H9 (cell line): ENCODE data around the gene ZNF280D. TPM values are rescaled to one million over a fixed set of nuclear protein-coding genes. Genes with fewer than 3 reads are reported as not detected.

Source experiments
- DNase-seq: peaks from one replicate; pipeline ENCODE4 v3.0.0-alpha.2; 2017
- H2AFZ ChIP-seq: one replicate; pipeline ENCODE4 v1.6.1; 2013; ENCODE audit warnings: mild to moderate bottlenecking, low read length, control low read depth, moderate library complexity
- H2AK5ac ChIP-seq: 2 replicates; pipeline ENCODE4 v1.6.1; 2013; ENCODE audit warnings: low read length, control low read depth, mixed read lengths; ENCODE audit not compliant: insufficient read length
- H2BK120ac ChIP-seq: one replicate; pipeline ENCODE4 v1.6.1; 2013; ENCODE audit warnings: low read depth, mild to moderate bottlenecking, low read length, control low read depth, inconsistent platforms; ENCODE audit not compliant: poor library complexity, severe bottlenecking
- H2BK12ac ChIP-seq: 2 replicates; pipeline ENCODE4 v1.6.1; 2013; ENCODE audit warnings: low read length, control low read depth, mixed read lengths, low read depth; ENCODE audit not compliant: insufficient read length
- H2BK15ac ChIP-seq: 2 replicates; pipeline ENCODE4 v1.6.1; 2013; ENCODE audit warnings: low read depth, low read length, control low read depth
- H2BK20ac ChIP-seq: one replicate; pipeline ENCODE4 v1.6.1; 2013; ENCODE audit warnings: low read depth, mild to moderate bottlenecking, low read length, control low read depth, inconsistent platforms; ENCODE audit not compliant: poor library complexity, severe bottlenecking
- H2BK5ac ChIP-seq: 2 replicates; pipeline ENCODE4 v1.6.1; 2013; ENCODE audit warnings: low read length, control low read depth, mixed read lengths; ENCODE audit not compliant: insufficient read length
- H3K14ac ChIP-seq: 2 replicates; pipeline ENCODE4 v1.6.1; 2013; ENCODE audit warnings: low read length, control low read depth; ENCODE audit not compliant: insufficient read depth
- H3K18ac ChIP-seq: 2 replicates; pipeline ENCODE4 v1.6.1; 2013; ENCODE audit warnings: low read depth, mild to moderate bottlenecking, mixed read lengths, low read length, control low read depth; ENCODE audit not compliant: insufficient read length
- H3K23ac ChIP-seq: 2 replicates; pipeline ENCODE4 v1.6.1; 2013; ENCODE audit warnings: low read length, control low read depth, mixed read lengths, low read depth; ENCODE audit not compliant: insufficient read length
- H3K23me2 ChIP-seq: 2 replicates; pipeline ENCODE4 v1.6.1; 2013; ENCODE audit warnings: low read depth, mild to moderate bottlenecking, mixed read lengths, low read length, control low read depth; ENCODE audit not compliant: insufficient read length, poor library complexity, severe bottlenecking
- H3K27ac ChIP-seq: 2 replicates; pipeline ENCODE4 v1.5.1; 2013; ENCODE audit warnings: low read length, control low read depth, mixed read lengths, low read depth; ENCODE audit not compliant: insufficient read length
- H3K27me3 ChIP-seq: 2 replicates; pipeline ENCODE4 v1.6.1; 2013; ENCODE audit warnings: low read length, control low read depth, inconsistent platforms; ENCODE audit not compliant: insufficient read depth
- H3K4ac ChIP-seq: 2 replicates; pipeline ENCODE4 v1.6.1; 2013; ENCODE audit warnings: low read depth, mild to moderate bottlenecking, control low read depth, inconsistent platforms, low read length, moderate library complexity
- H3K4me1 ChIP-seq: 2 replicates; pipeline ENCODE4 v1.6.1; 2013; ENCODE audit warnings: low read length, control low read depth, inconsistent platforms; ENCODE audit not compliant: insufficient read depth
- H3K4me2 ChIP-seq: 2 replicates; pipeline ENCODE4 v1.6.1; 2013; ENCODE audit warnings: low read length, control low read depth, mixed read lengths; ENCODE audit not compliant: insufficient read length, insufficient read depth
- H3K56ac ChIP-seq: 2 replicates; pipeline ENCODE4 v1.6.1; 2013; ENCODE audit warnings: low read depth, mild to moderate bottlenecking, mixed read lengths, low read length, control low read depth; ENCODE audit not compliant: insufficient read length
- H3K79me1 ChIP-seq: 2 replicates; pipeline ENCODE4 v1.6.1; 2013; ENCODE audit warnings: low read depth, mild to moderate bottlenecking, moderate library complexity, low read length, control low read depth, inconsistent platforms; ENCODE audit not compliant: insufficient read depth, poor library complexity, severe bottlenecking
- H3K79me2 ChIP-seq: 2 replicates; pipeline ENCODE4 v1.6.1; 2013; ENCODE audit warnings: low read length, control low read depth, inconsistent platforms; ENCODE audit not compliant: insufficient read depth
- H3K9ac ChIP-seq: 2 replicates; pipeline ENCODE4 v1.6.1; 2013; ENCODE audit warnings: low read length, control low read depth, mixed read lengths; ENCODE audit not compliant: insufficient read length; ENCODE audit errors: extremely low read depth
- H3K9me3 ChIP-seq: one replicate; pipeline ENCODE4 v1.6.1; 2013; ENCODE audit warnings: low read depth, low read length, inconsistent platforms; ENCODE audit not compliant: control insufficient read depth
- H3T11ph ChIP-seq: one replicate; pipeline ENCODE4 v1.6.1; 2013; ENCODE audit warnings: mild to moderate bottlenecking, low read length, control low read depth, inconsistent platforms
- H4K20me1 ChIP-seq: one replicate; pipeline ENCODE4 v1.6.1; 2013; ENCODE audit not compliant: control insufficient read depth, insufficient read length, insufficient read depth
- H4K5ac ChIP-seq: 2 replicates; pipeline ENCODE4 v1.6.1; 2013; ENCODE audit warnings: low read depth, mild to moderate bottlenecking, mixed read lengths, low read length, control low read depth; ENCODE audit not compliant: insufficient read length
- H4K8ac ChIP-seq: replicated peaks from 2 replicates; pipeline ENCODE4 v1.6.1; 2013; ENCODE audit warnings: low read length, control low read depth, mixed read lengths, low read depth; ENCODE audit not compliant: insufficient read length
- H4K91ac ChIP-seq: 2 replicates; pipeline ENCODE4 v1.6.1; 2013; ENCODE audit warnings: low read depth, mild to moderate bottlenecking, moderate library complexity, mixed read lengths, low read length, control low read depth; ENCODE audit not compliant: insufficient read length
- H3K27ac Mint-ChIP-seq, 3 experiments: 2 replicates in 2 of 3; 3 replicates in 1 of 3; pipeline ENCODE4 v1.8.0; 2020 to 2021; ENCODE audit warnings: mixed read lengths in 3 of 3, mild to moderate bottlenecking in 1 of 3, moderate library complexity in 1 of 3
- H3K27me3 Mint-ChIP-seq: 2 replicates; pipeline ENCODE4 v1.8.0; 2021; ENCODE audit warnings: low read depth, mild to moderate bottlenecking, moderate library complexity, mixed read lengths
- H3K36me3 Mint-ChIP-seq, 3 experiments: 2 replicates in 2 of 3; 3 replicates in 1 of 3; pipeline ENCODE4 v1.8.0; 2020 to 2021; ENCODE audit warnings: low read depth in 3 of 3, mixed read lengths in 3 of 3; ENCODE audit not compliant: insufficient read depth in 1 of 3
- H3K4me1 Mint-ChIP-seq, 2 experiments: 2 replicates each; pipeline ENCODE4 v1.8.0; 2020; ENCODE audit warnings: mixed read lengths in 2 of 2
- H3K4me3 Mint-ChIP-seq, 2 experiments: 2 replicates in 1 of 2; 3 replicates in 1 of 2; pipeline ENCODE4 v1.8.0; 2020 to 2021; ENCODE audit warnings: mild to moderate bottlenecking in 2 of 2, mixed read lengths in 2 of 2, moderate library complexity in 1 of 2
- H3K9me3 Mint-ChIP-seq, 2 experiments: 2 replicates in 1 of 2; 3 replicates in 1 of 2; pipeline ENCODE4 v1.8.0; 2020; ENCODE audit warnings: mild to moderate bottlenecking in 2 of 2, mixed read lengths in 2 of 2, moderate library complexity in 1 of 2
- CTCF ChIP-seq: fragments of 200-600 bp; sonication (generic); conservative IDR thresholded peaks from 3 replicates; pipeline ENCODE4 v1.8.0; 2021; ENCODE audit warnings: antibody characterized with exemption, mild to moderate bottlenecking
- WGBS: extraction: QIAGEN DNeasy Blood & Tissue Kit; methylation state at CpG from one replicate; pipeline ENCODE4 v1.1.7; 2013; ENCODE audit warnings: missing lambda C conversion rate, low lambda C conversion rate, mixed read lengths; ENCODE audit not compliant: insufficient read length; ENCODE audit errors: extremely low coverage; 5-methylcytosine and 5-hydroxymethylcytosine counted together
- total RNA-seq: library from RNA; stranded (reverse); gene quantifications from 2 replicates; pipeline ENCODE4 v1.2.1, GENCODE V29; 2021

ZNF280D gene
- total RNA-seq, 1 experiment from 2014 or later = 5.7 TPM

- Histone ChIP-seq H3K23me2 (no peaks in the 10 kb centered on the region), H3T11ph (no peak overlapping the region), H4K20me1 (no peaks in the 10 kb centered on the region), H2BK5ac (no peak overlapping the region), H3K79me2 (no peaks in the 10 kb centered on the region), H2BK120ac (no peak overlapping the region), H3K14ac (no peak overlapping the region), H4K5ac (no peak overlapping the region), H3K56ac (no peak overlapping the region), H2BK15ac (no peak overlapping the region), H4K91ac (no peak overlapping the region), H4K8ac (no peak overlapping the region), H3K4ac (no peak overlapping the region), H3K27me3 (no peaks in the 10 kb centered on the region), H3K9me3 (peaks cover 6% of the 10 kb centered on the region), H3K79me1 (no peaks in the 10 kb centered on the region), H3K4me1 (peaks cover 5% of the 10 kb centered on the region; the same call in 1 of the 2 replicates), H3K18ac (no peak overlapping the region), H2BK12ac (no peak overlapping the region), H3K4me2 (no peak overlapping the region), H2AFZ (no peak overlapping the region), H2AK5ac (no peak overlapping the region), H3K9ac (no peak overlapping the region), H3K23ac (no peak overlapping the region), H2BK20ac (no peak overlapping the region), H3K27ac (no peak overlapping the region)
- H3K9me3 Mint-ChIP-seq = peaks cover 15 to 27% of the 10 kb centered on the region in 2 experiments
- WGBS = no CpG with 5 or more reads among the region's 6 CpGs
- peaks cover 6 to 24% (median 11%) of the 10 kb centered on the region in 3 experiments; a peak in 6 of 7 replicates for H3K36me3 Mint-ChIP-seq
- H3K4me1 Mint-ChIP-seq = peaks cover 11 to 22% of the 10 kb centered on the region in 2 experiments
- TF ChIP-seq CTCF = no peak
- no peak overlapping the region for H3K4me3 Mint-ChIP-seq
- no peak for DNase-seq
- no peaks in the 10 kb centered on the region for H3K27me3 Mint-ChIP-seq
- H3K27ac Mint-ChIP-seq = no peak overlapping the region
Measured at GRCh38 chr15:56736308-56736707, 3.0 kb upstream of the ZNF280D start.
